ENCODE results near the gene SPRY2. TPM values are rescaled to one million over a fixed set of nuclear protein-coding genes. Genes with fewer than 3 reads are reported as not detected.

Gene SPRY2
- total and polyA plus RNA-seq, 2 of the 8 experiments (the other 6 are each of a cell fraction or from before 2014, with no cell fraction given): 37.7 to 37.9 TPM

DNA sequence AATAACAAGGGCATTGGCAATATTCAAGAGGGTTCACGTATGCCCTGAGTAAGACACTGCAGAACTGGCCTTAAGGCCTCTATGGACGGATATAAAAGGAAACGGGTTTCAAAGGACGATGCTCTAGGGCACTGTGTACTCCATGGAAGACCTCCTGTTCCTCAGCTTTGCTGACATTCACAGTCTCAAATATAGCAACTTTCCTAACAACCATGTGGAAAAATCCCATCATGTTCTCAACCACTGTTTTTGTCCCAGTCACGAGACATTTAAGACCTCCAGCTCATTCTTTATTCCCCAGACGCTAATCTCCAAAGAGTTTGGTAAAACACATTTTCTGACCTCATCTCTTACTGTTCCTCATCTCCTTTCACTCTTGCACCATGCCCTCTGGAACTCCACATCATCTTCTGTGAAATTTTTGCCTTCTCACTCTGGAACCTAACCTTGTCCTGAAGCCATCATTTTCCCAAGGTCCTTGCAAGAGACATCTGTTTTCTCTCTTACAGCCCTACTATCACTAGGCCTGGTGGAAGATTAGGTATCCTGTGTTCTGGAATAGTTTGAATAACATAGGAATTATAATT, 37.6 kb downstream of the SPRY2 start (continued):
- TF ChIP-seq EP300 (IDR thresholded peaks at IDR 0.05; ENCODE audit: borderline replicate concordance in 1 of 2, low read depth in 2 of 2, low read length in 2 of 2) (no peak), RAD21 (IDR thresholded peaks at IDR 0.05 in 1 of 2, conservative IDR thresholded peaks at IDR 0.05 in 1 of 2; ENCODE audit: low read depth in 2 of 2, low read length in 2 of 2) (no peak), SP1 (IDR thresholded peaks at IDR 0.05; ENCODE audit: low read depth, low read length) (no peak), CBX5 (IDR thresholded peaks at IDR 0.05; ENCODE audit: low read depth, low read length) (no peak)

Measured in H1 (cell line).